NCI-H2196 (cell line): Measurements from ENCODE around the gene BRS3.

Source experiments
- DNase-seq: peaks from one replicate; lab custom pipeline; 2025; ENCODE audit not compliant: unreplicated experiment; lab: John Stamatoyannopoulos, UW

The BRS3 gene

DNA sequence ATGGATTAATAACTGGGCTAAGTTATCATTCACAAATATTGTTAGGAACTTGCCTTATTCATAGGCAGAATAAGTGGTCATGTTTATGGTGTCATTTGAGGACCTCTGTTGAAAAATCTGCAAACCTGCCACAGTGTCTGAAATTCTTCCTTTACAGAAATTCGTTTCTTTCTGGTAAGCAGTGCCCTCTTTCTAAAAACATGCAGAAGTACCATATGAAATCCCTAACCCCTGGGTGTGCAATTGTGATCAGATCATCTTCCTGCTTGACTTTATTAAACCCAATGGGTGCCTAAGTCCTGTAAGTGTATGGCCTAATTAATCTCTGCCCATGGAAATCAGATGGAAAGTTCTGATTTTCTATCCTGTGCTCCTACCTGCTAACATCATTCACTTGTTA is 5.3 kb downstream of the BRS3 start:
- DNase-seq, result no peak

GRCh38 chrX:136495043-136495442 is 7.3 kb downstream of the BRS3 start:
- no peak for DNase-seq

DNA sequence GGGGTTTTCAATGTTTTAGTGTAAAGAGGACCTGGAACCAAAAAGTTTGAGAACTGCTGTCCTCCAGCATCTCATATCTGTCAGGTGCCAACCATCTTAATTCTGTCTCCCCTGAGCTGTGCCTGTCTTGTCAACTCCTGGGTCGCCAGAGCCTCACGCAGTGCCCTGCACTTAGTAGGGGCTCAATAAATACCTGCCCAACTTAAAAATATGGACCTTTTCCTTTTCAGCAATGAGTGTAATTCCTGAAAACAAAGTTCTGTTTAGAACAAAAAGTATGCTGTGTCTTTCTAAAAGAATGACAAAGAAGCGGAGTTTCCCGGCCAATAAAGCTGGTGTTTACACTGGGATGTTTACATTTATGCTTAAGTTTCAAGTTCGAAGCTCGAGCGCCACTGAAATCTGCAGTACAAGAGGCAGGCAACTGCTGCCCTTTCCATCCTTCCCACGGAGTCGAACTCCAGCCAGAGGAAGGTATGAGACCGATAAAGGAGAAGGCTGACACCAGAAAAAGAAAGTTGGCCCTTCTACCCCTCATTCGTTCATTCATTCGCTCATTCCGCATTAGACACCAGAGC is 8.5 kb downstream of the BRS3 start:
- DNase-seq, result no peak

DNA sequence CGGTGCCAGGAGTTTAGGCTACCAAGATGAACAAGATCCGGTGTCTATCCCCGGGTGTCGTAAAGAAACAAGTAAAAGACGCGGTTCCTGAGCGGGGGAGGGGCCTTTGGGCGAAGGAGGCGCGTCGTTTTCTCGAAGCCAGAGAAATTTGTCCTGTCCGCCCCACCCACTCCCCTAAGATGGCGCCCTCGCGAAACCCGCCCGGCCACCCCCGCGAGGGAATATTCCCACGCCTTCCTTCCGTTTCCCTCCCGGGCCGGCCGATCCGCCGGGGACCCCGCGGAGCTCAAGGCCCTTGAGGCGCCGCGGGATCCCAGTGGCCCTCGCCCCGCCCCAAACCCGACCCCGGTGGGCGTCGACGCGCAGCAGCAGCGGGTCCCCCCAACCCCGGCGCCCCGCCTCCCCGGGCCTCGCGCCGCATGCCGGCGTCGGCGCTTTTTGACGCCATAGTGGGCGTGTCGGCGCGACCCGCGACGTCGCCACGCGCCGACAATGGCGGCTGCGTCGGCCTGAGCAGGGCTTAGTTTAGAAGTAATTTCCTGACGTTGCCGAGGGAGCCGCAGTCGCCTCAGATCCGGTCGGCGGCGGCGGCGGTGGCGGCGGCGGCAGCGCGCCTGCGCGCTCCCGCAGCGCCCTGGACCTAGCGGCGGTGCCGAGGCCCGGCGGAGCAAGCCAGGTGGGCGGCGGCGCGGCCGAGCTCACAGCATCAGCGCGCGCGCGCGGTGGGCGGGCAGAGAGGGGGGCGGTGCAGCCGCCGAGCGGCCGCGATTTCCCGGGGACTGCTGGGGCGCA is 9.2 kb downstream of the BRS3 start:
- peak; percentile 82 for DNase-seq

GRCh38 chrX:136497556-136498052 is 9.9 kb downstream of the BRS3 start, which contains the start of gene HTATSF1:
HTATSF1 (plus strand) TSS chrX:136497592; CDS start chrX:136497685, 93 bp downstream.
- no peak for DNase-seq

DNA sequence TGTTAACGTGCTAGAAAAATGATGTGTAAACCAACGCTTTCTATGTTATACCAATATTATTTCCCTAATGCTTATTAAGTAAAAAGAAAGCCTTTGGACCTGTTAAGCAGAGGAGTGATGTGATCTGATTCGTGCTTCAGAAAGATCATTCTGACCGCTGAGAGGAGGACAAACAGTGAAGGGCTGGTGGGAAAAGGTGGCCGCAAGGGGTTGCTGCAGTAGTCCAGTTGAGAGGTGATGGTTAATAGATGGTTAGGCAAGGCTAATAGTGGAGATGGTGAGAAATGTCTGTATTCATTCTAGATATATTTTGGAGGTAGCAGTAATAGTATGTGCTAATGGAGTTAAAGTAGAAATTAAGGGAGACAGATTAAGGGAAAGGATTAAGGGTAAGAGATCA is 31.3 kb downstream of the BRS3 start:
- DNase-seq, result no peak

DNA sequence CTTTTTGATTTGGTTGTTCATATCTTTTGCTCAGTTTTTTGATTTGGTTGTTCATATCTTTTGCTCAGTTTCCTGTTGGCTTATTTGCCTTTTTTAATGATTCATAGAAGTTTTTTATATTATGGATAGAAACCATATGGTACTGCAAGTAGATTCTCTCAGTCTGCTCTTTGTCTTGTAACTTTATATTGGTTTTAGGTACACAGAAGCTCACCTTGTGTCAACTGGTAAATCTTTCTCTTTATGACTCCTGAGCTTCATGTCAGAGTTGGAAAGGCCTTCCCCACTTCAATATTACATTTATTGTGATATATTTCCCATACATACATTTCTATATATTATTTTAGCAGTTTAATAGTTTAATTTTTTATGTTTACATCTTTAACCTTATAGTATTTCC is 36.0 kb downstream of the BRS3 start:
- DNase-seq, result no peak

- peak; percentile 50 for DNase-seq
These were observed 38.2 kb downstream of the BRS3 start for GRCh38 chrX:136525738-136526606.

- DNase-seq, result peak; percentile 1
These were observed 41.0 kb downstream of the BRS3 start for GRCh38 chrX:136528645-136529315.

GRCh38 chrX:136529795-136530194 is 42.0 kb downstream of the BRS3 start:
- DNase-seq, result no peak

DNA sequence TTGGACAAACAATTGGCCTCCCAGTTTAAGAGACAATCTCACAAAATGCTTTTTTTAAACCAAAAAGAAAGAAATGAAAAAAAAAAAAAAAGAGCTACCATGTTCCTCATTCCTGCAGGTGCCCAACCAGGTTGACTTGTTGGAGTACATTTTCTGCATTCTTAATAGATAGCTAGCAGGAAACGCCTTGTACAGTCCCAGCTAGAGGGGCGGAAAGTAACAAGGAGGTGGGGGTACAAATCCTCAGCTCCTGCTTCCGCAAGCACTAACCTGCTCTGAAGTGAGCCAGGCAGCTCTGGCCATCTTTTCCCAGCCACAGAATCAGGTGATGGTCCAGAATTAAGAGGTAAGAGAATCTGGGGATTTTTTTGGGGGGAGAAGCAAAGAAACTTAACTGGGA is 44.2 kb downstream of the BRS3 start, which contains the start of gene VGLL1:
TSS of gene VGLL1 (plus strand) at position 265 of the 400 bp plus-strand sequence. CDS start 3,806 bp downstream, outside the sequence.
- no peak for DNase-seq

GRCh38 chrX:136534131-136534530 is 46.4 kb downstream of the BRS3 start:
- DNase-seq, result no peak

- no peak for DNase-seq
These were observed 51.1 kb downstream of the BRS3 start for GRCh38 chrX:136538811-136539210.

DNA sequence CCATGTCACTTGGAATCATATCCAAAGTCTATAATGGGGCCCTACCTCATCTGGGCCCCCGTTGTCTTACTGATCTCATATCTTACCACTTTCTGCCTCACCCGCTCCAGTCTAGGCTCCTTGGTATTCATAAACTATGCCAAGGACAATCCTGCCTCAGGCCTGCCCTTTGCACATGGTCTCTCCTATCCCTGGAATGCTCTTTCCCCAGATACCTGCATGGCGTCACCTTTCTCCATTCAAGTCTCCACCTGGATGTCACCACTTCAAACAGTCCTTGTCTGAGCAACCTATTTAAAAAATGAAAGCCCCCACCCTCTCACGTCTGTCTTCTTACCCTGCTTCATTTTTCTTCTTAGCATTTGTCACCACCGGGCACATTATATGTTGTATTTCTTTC is 52.5 kb downstream of the BRS3 start:
- no peak for DNase-seq

GRCh38 chrX:136541294-136541693 is 53.5 kb downstream of the BRS3 start:
- no peak for DNase-seq

DNA sequence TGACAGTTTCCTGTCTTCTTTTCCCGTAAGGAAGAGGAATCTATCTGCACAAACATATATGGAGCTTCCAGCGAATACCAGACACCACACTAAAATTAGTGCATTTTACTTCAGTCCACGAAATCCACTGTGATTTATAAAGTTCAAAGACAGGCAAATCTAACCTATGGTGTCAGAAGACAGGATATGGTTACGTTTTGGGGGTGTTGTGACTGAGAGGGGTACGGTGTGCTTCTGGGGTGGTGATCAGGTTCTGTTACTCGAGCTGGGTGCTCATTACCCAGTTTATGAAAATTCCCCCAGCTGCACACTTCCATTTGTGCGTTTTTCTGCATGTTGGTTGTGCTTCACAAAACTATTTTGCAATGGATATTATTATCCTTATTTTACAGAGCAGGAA is 54.5 kb downstream of the BRS3 start:
- DNase-seq, result no peak
